Stimulated activated CD8-positive, alpha-beta memory T cell treated with anti-CD3 and anti-CD28 coated beads, Interleukin-12 subunit alpha, Interleukin-12 subunit beta, amount 100 ng/mL, for 4 hours (primary cell): ENCODE measurements around the gene OTUD4.
A peak's percentile ranks its signal among the peaks of the same experiment; 100 is the strongest.
"Not testable (repeated sequence)": the region's sequence is repeated elsewhere in the genome, so short reads cannot be mapped to it uniquely, and the experiment has no call there.

Experiments used
- DNase-seq: peaks from one replicate; pipeline ENCODE4 v3.0.0-alpha.2; 2020; ENCODE audit warnings: low read depth

Gene OTUD4

GRCh38 chr4:145178740-145179280, 1.6 kb downstream of the OTUD4 start:
- peak; percentile 8 for DNase-seq

DNA sequence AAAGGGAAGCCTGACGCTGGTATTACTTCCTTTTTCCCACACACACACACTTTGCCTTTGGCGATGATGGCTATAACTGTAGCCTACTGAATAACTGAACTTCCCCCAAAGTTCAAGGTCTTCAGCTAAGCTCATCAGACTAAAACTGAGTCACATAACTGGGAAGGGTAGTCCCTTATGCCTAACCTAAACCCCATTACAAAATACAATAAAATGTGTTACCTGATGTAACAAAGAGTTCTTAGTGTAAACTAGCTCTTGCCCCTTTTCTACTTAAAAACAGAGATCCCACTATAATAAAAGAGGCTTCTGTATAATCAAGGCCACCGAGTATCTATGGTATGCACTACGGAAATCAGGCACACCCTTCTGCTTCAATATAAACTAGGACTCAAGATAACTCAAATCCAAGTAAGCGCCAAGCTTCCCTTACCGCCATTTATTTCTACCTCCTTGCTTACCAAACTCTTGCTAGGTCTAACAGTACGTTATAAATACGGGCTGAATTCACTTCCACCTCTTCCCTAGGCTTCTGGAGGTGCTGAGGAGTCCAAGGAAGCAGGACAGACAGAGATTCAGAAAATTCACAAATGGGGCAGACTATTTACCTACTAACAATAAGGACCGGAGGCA, 2.4 kb downstream of the OTUD4 start:
- DNase-seq = no peak

- no peak for DNase-seq
These were observed 2.9 kb downstream of the OTUD4 start for GRCh38 chr4:145177511-145177905.

DNA sequence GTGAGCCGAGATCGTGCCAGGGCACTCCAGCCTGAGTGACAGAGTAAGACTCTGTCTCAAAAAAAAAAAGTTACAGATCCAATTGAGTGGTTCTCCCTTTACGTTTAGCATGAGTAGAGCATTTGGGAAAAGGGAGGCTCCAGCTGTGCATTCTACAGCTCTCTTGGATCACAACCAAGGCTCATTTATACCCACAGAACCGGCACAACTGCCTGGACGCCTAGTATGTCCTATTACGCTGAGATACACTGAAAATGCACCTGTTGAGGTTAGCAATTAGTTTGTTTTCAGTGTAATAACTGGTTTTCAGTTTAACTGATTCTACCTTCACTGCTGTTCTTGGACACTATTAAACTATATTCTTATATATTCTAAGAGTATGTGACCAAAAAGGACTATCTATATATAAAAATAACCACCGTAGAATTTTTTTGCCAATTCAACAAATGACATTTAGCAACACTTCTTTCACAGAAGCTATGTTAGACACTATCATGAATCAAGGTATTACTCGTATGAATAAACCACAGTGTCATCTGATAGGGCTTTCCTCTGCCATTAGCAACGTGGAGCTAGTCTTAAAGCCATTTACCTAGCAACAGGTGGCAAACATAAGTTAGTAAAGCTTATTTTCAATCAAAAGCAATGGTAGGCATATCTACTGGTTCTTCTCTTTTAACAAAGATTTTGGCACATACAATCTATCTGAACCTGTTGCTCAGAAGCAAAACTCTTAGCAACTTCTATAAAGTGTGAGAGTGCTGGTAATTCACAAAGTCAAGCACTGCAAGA, 3.6 kb downstream of the OTUD4 start:
- no peak for DNase-seq

GRCh38 chr4:145171911-145172310, 8.5 kb downstream of the OTUD4 start:
- no peak for DNase-seq

DNA sequence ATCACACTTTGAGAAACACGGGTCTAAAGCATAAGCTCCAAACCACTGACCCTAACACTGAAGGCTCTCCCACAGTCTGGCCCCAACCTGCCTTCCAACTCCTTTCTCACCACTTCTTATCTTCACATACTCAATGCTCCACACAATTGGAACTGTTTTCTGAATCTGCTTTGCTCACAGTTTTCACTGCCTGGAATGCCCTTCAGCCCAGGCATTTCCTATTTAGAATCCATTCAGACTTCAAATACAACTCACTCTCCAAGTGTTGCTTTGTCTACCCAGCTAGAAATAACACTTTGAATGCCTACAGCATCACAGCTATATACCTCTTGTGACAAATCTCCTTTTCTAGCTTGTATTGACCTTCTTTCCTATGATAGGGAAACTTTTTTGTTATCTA, 10.2 kb downstream of the OTUD4 start:
- DNase-seq = no peak

DNA sequence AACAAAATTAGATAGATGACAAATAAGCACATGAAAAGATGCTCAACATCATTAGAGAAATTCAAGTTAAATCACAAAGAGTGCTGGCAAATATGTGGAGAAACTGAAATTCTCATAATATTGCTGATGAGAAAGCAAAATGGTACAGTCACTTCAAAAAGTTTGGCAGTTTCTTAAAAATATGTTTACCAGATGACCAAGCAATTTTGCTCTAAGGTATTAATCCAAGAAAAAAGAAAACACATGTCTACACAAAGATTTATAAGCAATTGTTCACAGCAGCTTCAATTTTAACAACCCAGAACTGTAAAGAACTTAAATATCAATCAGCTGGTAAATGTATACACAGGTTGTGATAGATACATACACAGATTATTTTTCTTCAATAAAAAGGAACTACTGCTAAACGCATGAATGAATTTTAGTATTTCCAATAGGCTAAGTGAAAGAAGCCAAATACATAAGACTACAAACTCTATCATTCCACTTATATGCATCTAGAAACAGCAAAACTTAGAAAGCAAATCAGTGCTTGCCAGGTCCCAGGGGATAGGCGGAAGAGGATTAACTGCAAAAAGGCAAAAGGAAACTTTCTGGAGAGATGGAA, 11.7 kb downstream of the OTUD4 start:
- DNase-seq = no peak

DNA sequence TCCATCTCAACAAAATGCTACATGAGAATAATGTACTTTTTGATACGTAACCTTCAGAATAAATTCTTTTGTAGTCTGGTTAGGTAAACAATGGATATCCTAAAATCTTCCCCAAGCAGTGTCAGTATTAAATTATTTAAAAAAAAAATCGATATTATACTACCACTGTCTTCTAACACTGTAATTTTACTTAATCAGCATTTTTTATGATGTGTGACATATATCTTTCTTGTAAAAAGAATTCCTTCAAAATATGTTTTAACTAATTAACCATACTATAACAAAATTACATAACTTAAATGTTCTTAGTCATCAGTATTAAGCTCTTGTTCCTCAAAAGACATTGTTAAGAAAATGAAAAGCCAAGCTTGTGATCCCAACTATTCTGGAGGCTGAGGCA, 12.5 kb downstream of the OTUD4 start:
- no peak for DNase-seq

GRCh38 chr4:145161549-145161948, 18.8 kb downstream of the OTUD4 start:
- DNase-seq = no peak

DNA sequence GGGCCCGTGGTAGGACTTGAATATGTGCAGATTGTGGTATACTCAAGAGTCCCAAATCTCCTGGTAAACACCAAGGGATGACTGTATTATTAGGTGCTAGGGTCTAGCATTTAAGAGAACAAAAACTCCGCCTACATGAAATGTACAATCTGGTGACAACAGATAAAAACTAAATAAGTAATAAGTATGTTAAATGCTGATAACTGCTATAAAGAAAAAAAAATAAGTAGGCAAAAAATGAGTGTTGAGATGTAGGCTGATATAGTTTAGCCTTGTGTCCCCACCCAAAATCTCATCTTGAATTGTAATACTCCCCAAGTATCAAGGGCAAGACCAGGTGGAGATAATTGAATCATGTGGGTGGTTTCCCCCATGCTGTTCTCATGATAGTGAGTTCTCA, 23.4 kb downstream of the OTUD4 start:
- DNase-seq = no peak

- DNase-seq = no peak
These were observed 25.0 kb downstream of the OTUD4 start for GRCh38 chr4:145155268-145155870.

DNA sequence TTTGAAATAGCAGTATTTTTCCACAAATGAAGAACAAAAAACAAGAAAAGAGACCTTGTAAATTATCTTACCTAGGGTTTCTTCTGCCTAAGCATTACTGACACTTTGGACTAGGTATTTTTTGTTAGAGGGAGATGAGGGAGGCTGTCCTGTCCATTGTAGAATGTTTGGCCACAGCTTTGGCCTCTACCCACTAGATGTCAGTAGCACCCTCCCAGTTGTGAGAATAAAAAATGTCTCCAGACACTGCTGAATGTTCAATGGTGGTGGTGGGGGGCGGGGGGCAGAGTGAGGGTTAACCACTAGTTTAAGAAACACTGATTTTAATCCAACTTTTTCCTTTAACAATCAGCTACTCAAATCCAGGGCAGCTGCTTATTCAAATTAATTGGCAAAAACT, 25.8 kb downstream of the OTUD4 start:
- DNase-seq = no peak

DNA sequence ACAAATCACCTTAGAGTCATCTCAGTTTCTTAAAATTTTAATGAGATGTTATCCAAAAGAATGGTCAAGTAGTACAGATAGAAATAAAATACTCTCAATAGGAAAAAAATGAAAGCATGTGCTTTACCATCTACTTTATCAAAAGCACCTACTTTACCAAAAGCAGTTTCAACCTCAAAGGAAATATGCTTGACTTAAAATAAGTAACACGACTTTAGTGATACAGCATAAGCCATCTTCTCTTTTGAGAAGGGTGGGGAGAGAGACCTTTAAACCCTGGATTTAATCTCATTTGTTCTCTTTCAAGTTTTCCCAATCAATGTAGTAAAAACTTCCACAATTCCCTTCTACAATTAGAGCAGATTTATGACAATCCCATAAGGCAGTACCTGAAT, 26.5 kb downstream of the OTUD4 start:
- DNase-seq = no peak

- DNase-seq = no peak
These were observed 27.0 kb downstream of the OTUD4 start for GRCh38 chr4:145153181-145153903.

- no peak for DNase-seq
These were observed 31.4 kb downstream of the OTUD4 start for GRCh38 chr4:145148980-145149379.

DNA sequence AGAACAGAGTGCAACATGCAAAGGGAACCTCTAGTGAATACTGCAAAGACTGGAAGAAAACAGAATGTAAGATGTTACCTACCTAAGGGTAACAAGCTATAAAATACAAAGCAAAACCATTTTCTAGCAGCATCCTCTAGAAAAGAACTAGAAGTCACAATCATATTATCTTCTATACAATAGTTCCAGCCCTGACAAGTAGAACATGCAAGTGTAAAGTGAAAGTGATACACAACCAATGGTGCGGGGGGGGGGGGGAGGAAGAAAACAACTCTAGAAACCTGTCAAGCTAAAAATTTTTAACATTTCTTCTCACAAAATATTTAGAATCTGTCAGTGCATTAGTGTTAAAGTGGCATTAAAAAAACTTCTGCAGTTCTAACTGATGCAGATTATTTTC, 44.2 kb downstream of the OTUD4 start:
- DNase-seq = not testable (repeated sequence)

DNA sequence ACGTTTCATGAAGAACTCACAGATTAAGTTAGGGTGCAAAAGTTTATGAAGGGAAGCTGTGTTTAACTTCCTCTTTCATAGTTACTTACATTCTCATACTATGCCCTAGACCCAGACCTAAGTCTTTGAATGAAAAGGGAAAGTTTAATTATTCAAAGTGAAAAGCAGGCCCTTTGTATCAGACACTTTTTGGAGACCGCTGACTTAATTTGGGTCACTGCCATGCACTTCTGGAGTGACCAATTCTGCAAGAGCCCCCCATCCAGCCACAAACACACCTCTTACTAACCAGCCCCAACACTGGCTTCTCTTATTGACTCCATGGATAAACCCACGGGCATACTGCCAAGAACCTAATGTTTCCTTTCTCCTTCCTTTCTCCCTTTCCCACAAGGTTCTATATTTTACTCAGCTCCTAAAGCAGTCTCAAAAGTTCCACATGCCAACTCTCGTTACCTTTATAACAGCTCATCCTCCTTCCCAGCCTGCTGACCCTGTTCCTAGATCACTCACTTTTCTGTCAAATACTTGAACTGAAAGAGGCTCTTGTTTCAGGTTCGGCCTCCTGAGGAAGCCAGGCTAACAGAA, 47.8 kb downstream of the OTUD4 start:
- no peak for DNase-seq

DNA sequence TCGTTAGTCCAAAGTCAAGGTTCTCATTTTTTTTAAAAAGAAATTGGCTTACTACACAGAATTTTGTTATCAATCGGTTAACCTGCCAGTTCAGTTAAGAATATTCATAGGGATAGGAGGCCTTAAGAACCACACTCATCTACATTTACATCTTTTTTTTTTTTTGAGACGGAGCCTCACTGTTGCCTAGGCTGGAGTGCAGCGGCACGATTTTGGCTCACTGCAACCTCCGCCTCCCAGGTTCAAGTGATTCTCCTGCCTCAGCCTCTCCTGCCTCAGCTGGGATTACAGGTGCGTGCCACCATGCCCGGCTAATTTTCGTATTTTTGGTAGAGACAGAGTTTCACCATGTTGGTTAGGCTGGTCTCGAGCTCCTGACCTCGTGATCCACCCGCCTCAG, 48.5 kb downstream of the OTUD4 start:
- DNase-seq = no peak

DNA sequence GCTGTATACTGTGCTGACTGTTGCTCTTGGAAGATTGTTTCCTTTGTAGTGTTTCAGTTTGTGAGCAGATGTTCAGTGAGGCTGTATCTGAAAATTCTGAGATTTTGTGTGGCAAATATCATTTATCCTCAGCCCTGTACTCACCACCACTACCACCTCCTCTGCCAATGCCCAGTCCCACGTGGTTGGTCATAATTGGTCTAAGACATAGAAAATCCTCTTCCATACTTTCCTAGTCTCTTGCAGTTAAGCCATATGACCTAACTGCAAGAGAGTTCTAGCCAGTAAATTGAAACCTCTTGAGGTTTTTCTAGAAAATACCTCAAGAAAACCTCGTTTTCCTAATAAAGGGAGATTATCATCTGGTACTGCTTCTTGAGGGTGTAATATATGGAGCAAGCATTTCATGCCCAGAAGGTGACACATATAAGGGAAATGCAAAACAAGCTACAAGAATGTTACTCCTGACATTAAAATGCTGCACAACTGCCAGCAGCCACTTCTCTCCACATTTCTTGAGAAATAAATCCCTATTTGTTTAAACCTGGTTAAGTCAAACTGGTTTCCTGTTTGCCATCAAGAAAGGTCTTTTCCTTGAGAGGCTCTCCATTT, 49.5 kb downstream of the OTUD4 start:
- DNase-seq = no peak

GRCh38 chr4:145130130-145130529, 50.3 kb downstream of the OTUD4 start:
- DNase-seq = no peak

DNA sequence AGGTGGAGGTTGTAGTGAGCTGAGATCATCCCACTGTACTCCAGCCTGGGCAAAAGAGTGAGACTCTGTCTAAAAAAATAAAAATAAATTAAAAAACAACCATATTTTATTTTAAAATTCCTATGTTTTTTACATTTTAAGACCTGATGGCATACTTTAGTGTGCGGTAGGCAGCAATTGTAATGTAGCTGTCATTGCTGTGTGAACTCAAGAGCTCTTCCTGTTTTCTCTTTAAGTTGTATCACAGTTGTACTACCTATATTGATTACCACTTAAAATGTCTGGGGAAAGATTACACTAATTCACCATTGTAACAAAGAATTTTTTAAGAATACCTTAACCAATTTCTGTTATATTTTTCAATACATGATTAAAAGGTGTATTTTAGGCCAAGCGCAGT, 55.0 kb downstream of the OTUD4 start:
- no peak for DNase-seq
